Heart right ventricle (tissue), 16 donors: ENCODE measurements around the gene IRX6. TPM values are rescaled to one million over a fixed set of nuclear protein-coding genes. Genes with fewer than 3 reads are reported as not detected.
A peak's percentile ranks its signal among the peaks of the same experiment; 100 is the strongest.

Experiments
- ATAC-seq, 8 donors: fragments of 200-7000 bp; cut with Tn5 transposase; one replicate each; pipeline ENCODE4 v1.9.1; 2020; ENCODE audit warnings: mild to moderate bottlenecking in 8 of 8, moderate library complexity in 8 of 8, moderate number of reproducible peaks in 1 of 8
- DNase-seq, 2 donors: peaks; one replicate each; pipeline ENCODE4 v3.0.0-alpha.2; 2020
- H3K27ac ChIP-seq, 10 donors: fragments of 200-600 bp; sonication (generic) in 2 of 10; one replicate each; pipeline versions ENCODE4 v1.5.0 to v1.8.0; 2020 to 2022; ENCODE audit warnings: mild to moderate bottlenecking in 3 of 10
- H3K27me3 ChIP-seq, 7 donors: fragments of 200-600 bp; one replicate each; pipeline ENCODE4 v1.8.0; 2021 to 2022; ENCODE audit warnings: mild to moderate bottlenecking in 2 of 7
- H3K36me3 ChIP-seq, 9 donors: fragments of 200-600 bp; sonication (generic) in 1 of 9; one replicate each; pipeline versions ENCODE4 v1.5.0 to v1.8.0; 2020 to 2022; ENCODE audit warnings: mild to moderate bottlenecking in 2 of 9
- H3K4me1 ChIP-seq, 9 donors: fragments of 200-600 bp; sonication (generic) in 1 of 9; one replicate each; pipeline versions ENCODE4 v1.5.0 to v1.8.0; 2020 to 2022; ENCODE audit warnings: mild to moderate bottlenecking in 4 of 9
- H3K4me3 ChIP-seq, 10 donors: fragments of 200-600 bp; sonication (generic) in 2 of 10; one replicate each; pipeline versions ENCODE4 v1.5.0 to v1.8.0; 2020 to 2022; ENCODE audit warnings: mild to moderate bottlenecking in 7 of 10, moderate library complexity in 2 of 10
- H3K9me3 ChIP-seq, 11 donors: fragments of 200-600 bp in 10 of 11; sonication (generic) in 2 of 11; one replicate each; pipeline versions ENCODE4 v1.5.0 to v1.8.0; 2013 to 2022; ENCODE audit warnings: mild to moderate bottlenecking in 2 of 11, control low read depth in 1 of 11, moderate library complexity in 1 of 11
- CTCF ChIP-seq, 9 donors: fragments of 200-600 bp; sonication (generic) in 2 of 9; IDR thresholded peaks; one replicate each; pipeline versions ENCODE4 v1.5.0 to v1.8.0; 2021 to 2022; ENCODE audit warnings: antibody characterized with exemption in 9 of 9, mild to moderate bottlenecking in 5 of 9, moderate library complexity in 1 of 9
- WGBS, 2 donors: extraction: QIAGEN DNeasy Blood & Tissue Kit; methylation state at CpG; one replicate each; pipeline ENCODE4 v1.1.7; 2013; ENCODE audit warnings: inconsistent platforms in 1 of 2; 5-methylcytosine and 5-hydroxymethylcytosine counted together
- intact Hi-C, 10 donors: fragments of 100-400 bp; cut with DNase I; formaldehyde crosslinking; loops; one replicate each; pipeline versions ENCODE4 v1.11.1 to v1.14.2; 2022
- polyA plus RNA-seq, 2 donors: library from polyadenylated mRNA; stranded (reverse); fragments of 200-250 nt; gene quantifications; one replicate each; pipeline ENCODE4 v1.2.3, GENCODE V29; 2013
- total RNA-seq, 10 donors: library from RNA; stranded (reverse); fragmentation: NEBNext Ultra II Directional in 3 of 10; extraction: Animal tissue kit (Norgen Biotek cat#: 25700) in 3 of 10; gene quantifications; one replicate each; pipeline versions ENCODE4 v1.2.1 to v1.2.4, GENCODE V29; 2021 to 2023
- donor health status: Arrhythmogenic right ventricular cardiomyopathy.
- donor health status: ischemic (EF 13 %, LVEDD 7.1; RV severe dilation, severe dysfunction).
- donor health status: healthy with polysubstance abuse.
- donor health status: DM: no; HTN: yes; CAD: no.
- donor health status: DM: no; HTN: no; CAD: no.
- donor health status: ischemic (EF 25% LVEDD 6.9; RV normal size, moderate dysfunction).
- donor health status: ischemic (EF 25% LVEDD 5.7; RV mildly dilated, moderate dysfunction).
- donor health status: healthy.
- donor health status: DM: yes; HTN: yes; CAD: no.
- donor health status: Ischemic cardiomyopathy.
- donor health status: ischemic (EF 35%, LVEDD 5.7; RV mildly dilated, moderate dysfunction).
- donor health status: nonischemic (EF 11% LVEDD 7.7; RV severe dilation, severe dysfunction).
- donor health status: DM: yes; HTN: yes; CAD: no.
- donor health status: PGD.
- donor health status: ischemic (EF 29% LVEDD 5.4; RV normal size, mild dysfunction).
- donor health status: nonischemic (EF 23%, LVEDD 6.1; RV moderate dilation, normal function).

The IRX6 gene
- total and polyA plus RNA-seq, 12 donors = 0.18 to 28.1 (median 12.5) TPM

- Histone ChIP-seq H3K27me3 (peaks cover 0 to 9% (median 0%) of the 10 kb centered on the region in 7 donors), H3K27ac (no peak overlapping the region), H3K4me1 (no peaks in the 10 kb centered on the region), H3K36me3 (no peaks in the 10 kb centered on the region), H3K9me3 (peaks cover 0 to 5% (median 0%) of the 10 kb centered on the region in 11 donors), H3K4me3 (no peak overlapping the region)
- WGBS, 2 donors = 82 to 90% methylated on average over 2 of the region's 2 CpGs
- DNase-seq (no peak), ATAC-seq (no peak)
- no peak for TF ChIP-seq CTCF (IDR thresholded peaks at IDR 0.05)
- intact Hi-C loops = no loop called here
Measured at GRCh38 chr16:55308973-55309372, 15.0 kb upstream of the IRX6 start.

GRCh38 chr16:55322327-55322726 lies 1.7 kb upstream of the IRX6 start:
- no peak for ATAC-seq
- DNase-seq = no peak
- TF ChIP-seq CTCF (IDR thresholded peaks at IDR 0.05) = no peak
- 80 to 86% methylated on average over 2 of the region's 2 CpGs for WGBS, 2 donors
- no peaks in the 10 kb centered on the region for H3K9me3 ChIP-seq
- H3K27ac ChIP-seq = peak overlapping the region in 1 of 10 donors; percentile 93
- no peak overlapping the region for H3K4me3 ChIP-seq
- H3K4me1 ChIP-seq = peaks cover 0 to 29% (median 5%) of the 10 kb centered on the region in 9 donors
- intact Hi-C loops = loop anchor here in 5 of 10 donors (5.0 to 10.0 kb wide), 6 partner anchors 45 to 388 kb away; partner anchors contain the start of gene IRX5 (in 2 of the 5)
- peaks cover 4 to 77% (median 49%) of the 10 kb centered on the region in 7 donors for H3K27me3 ChIP-seq
- no peaks in the 10 kb centered on the region for H3K36me3 ChIP-seq

- Histone ChIP-seq H3K27ac (peak overlapping the region in 8 of 10 donors; percentile 74 to 97 (median 92)), H3K9me3 (no peaks in the 10 kb centered on the region), H3K4me1 (peaks cover 0 to 39% (median 8%) of the 10 kb centered on the region in 9 donors), H3K36me3 (peaks cover 0 to 10% (median 0%) of the 10 kb centered on the region in 9 donors), H3K4me3 (peak overlapping the region; percentile 10 to 64 (median 49)), H3K27me3 (peaks cover 4 to 94% (median 71%) of the 10 kb centered on the region in 7 donors)
- ATAC-seq (peak; percentile 17 to 56 (median 40)), DNase-seq (peak in 1 of 2 donors; percentile 19)
- 1% methylated on average over 65 to 70 of the region's 70 CpGs for WGBS, 2 donors
- TF ChIP-seq CTCF (IDR thresholded peaks at IDR 0.05) = no peak
- intact Hi-C loops = loop anchor here in 5 of 10 donors (2.0 to 10.0 kb wide), 7 partner anchors 43 to 390 kb away; partner anchors contain the start of gene IRX5 (in 2 of the 5)
Measured at GRCh38 chr16:55324285-55325079, 479 bp downstream of the IRX6 start.

- DNase-seq (peak; percentile 30 to 56), ATAC-seq (peak; percentile 35 to 80 (median 66))
- peaks cover 0 to 41% (median 8%) of the 10 kb centered on the region in 9 donors for H3K4me1 ChIP-seq
- TF ChIP-seq CTCF (IDR thresholded peaks at IDR 0.05) = no peak
- no peaks in the 10 kb centered on the region for H3K9me3 ChIP-seq
- peaks cover 0 to 10% (median 0%) of the 10 kb centered on the region in 9 donors for H3K36me3 ChIP-seq
- peak overlapping the region in 8 of 10 donors; percentile 74 to 97 (median 92) for H3K27ac ChIP-seq
- H3K4me3 ChIP-seq = peak overlapping the region; percentile 3 to 64 (median 49)
- intact Hi-C loops = loop anchor here in 4 of 10 donors (2.0 to 10.0 kb wide), 3 partner anchors 46 to 390 kb away; partner anchors contain the start of gene IRX5 (in 2 of the 4)
- peaks cover 4 to 97% (median 76%) of the 10 kb centered on the region in 7 donors for H3K27me3 ChIP-seq
- WGBS, 2 donors = 2% methylated on average over 13 of the region's 13 CpGs
Measured at GRCh38 chr16:55325080-55325447, 1.1 kb downstream of the IRX6 start.
